GM21717 (cell line): Measurements from ENCODE around the gene FOXK2.

Experiments
- ATAC-seq: cut with Tn5 transposase; IDR thresholded peaks from one replicate; pipeline ENCODE4 v1.9.1; 2021; ENCODE audit warnings: mild to moderate bottlenecking, moderate library complexity; ENCODE audit not compliant: unreplicated experiment

Gene FOXK2

DNA sequence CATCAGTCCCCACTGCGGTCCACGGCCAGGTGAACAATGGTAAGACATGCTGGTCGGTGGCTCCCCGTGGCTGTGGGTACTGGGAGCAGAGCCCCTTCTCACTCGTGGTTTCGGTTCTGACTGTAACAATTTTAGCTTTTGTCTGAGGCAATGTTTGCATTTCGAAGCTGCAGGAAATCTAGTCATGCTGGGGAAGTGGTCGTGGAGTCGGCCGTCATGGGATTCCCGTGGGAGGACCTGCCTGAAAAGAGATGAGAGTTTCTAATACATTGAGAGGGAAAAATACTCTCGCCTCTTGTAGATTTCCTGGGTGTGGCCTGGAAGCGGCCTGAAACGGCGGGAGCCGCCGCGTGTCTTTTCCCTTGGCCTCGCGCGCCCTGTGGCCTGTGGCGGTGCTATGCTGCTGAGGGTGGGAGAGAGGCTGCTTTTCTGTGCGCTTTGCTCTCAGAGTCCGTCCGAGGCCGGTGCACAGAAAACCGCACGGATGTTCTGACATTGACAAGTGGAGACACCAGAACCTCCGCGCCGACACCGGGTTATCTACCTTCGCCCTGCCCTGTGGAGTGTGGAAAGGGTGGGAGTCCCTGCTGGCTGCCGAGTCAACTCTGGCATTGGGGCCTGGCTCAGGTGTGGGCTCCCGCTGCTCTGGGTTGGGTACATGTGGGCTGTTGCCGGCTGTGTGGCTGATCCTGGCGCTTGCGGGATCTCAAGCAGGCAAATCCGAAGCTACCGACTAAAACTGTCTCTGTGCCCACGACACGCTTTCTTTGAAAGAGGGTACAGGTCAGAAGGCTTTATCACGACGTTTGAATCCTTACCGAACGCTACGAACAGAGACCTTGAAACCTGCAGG is 67.9 kb downstream of the FOXK2 start:
- ATAC-seq: no peak

DNA sequence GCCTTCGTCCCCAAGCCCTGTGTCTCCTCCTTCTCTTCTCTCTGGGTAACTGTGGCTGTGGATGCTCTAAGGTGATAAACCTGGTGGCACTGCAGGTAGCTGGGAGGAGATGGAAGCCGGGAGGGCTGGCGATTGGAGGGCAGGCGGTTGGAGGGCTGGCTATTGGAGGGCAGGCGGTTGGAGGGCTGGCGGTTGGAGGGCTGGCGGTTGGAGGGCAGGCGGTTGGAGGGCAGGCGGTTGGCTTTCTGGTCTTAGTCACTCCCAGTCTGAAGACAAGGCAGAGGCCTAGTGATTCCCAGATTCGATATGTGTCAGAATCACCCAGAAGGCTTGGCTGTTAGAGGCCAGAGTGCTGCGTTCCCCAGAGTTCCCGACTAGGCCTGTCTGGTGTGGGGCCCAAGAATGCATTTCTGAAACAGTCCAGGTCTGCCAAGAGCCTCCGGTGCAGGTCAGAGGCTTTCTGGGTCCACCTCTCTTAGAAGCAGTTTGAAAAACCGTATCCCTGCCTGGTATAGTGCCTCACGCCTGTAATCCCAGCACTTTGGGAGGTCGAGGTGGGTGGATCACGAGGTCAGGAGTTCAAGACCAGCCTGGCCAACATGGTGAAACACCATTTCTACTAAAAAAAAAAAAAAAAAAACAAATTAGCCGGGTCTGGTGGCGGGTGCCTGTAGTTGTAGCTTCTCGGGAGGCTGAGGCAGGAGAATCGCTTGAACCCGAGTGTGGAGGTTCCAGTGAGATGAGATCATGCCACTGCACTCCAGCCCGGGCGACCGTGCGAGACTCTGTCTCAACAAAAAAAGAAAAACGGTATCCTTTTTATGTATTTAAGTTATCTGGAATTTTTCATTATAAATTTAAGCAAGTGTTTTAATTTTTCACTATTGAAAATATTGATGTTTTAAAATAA is 69.0 kb downstream of the FOXK2 start:
- ATAC-seq: no peak

DNA sequence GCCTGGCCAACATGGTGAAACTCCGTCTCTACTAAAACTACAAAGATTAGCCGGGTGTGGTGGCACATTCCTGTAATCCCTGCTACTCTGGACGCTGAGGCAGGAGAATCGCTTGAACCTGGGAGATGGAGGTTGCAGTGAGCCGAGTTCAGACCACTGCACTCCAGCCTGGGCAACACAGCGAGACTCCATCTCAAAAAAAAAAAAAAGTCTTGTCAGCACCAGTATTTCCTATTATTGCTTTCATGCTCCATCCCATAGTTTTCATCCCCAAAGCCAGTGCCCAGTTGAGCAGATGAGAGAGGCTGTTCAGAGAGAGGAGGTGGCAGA is 70.3 kb downstream of the FOXK2 start:
- no peak for ATAC-seq

DNA sequence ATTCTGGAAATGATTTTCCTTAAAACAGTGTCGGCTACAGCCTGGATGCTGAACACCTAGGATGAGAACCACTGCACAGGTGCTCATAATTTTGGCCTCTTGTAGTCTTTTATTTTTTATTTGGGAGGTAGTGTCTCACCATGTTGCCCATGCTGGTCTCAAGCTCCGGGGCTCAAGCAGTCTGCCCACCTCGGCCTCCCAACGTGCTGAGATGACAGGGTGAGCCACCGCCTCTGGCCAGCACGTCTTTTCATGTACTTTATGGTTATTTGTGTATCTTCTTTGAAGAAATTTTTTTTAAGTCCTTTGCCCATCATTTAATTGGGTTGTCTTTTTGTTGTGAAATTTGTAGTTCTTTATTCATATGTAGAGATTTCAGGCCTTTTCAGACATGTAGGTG is 70.7 kb downstream of the FOXK2 start:
- no peak for ATAC-seq

DNA sequence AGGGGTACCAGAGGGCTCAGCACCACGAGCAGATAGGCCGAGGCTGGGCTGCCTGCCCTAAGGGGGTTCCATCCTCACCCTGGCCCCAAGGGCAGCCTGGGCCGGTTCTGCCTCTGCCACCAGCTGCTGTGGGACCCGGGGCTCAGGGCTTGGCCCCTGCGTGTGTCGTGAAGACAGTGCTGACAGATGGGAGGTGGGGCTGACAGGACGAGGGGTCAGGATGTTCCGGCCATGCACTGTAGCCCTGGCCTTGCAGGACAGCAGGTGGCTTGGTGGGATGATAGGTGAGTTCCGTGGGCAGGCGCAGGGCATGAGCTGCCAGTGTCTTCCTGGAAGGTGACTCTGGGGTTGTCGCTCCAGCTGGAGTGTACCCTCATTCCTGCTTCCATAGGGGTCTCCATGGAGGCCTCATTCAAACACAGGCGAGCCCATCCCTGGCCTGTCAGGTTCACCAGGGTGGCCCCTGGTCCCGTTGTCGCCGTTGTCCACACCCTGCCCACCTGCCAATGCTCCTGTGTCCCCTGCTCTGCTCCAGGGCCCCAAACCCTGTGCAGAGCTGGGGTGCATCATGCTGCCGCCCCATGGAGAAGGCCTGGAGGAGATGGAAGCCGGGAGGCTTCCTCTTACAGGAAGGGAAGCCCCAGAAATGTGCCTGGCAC is 71.5 kb downstream of the FOXK2 start:
- ATAC-seq: no peak

DNA sequence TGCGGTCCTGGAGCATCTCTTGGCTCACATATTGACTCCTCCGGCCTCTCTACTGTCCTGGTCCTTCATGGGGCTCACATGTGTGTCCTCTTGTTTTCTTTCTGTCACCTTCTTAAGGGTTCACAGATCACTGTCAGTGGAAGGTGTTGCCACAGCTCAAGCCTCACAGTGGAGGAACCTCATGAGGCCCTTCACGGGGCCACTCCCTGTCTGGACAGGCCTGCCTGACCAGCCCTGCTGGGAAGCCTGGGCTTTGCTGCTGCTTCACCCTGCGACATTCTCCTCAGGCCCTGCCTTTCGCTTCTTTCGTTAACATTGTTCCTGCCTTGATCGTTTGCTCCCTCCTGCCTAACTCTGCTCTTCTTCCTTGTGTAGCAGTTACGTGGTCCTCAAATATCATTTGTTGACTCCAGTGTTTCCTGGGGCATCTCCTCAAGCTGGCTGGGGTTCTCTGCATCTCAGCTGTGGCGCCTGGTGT is 72.8 kb downstream of the FOXK2 start:
- ATAC-seq: no peak

DNA sequence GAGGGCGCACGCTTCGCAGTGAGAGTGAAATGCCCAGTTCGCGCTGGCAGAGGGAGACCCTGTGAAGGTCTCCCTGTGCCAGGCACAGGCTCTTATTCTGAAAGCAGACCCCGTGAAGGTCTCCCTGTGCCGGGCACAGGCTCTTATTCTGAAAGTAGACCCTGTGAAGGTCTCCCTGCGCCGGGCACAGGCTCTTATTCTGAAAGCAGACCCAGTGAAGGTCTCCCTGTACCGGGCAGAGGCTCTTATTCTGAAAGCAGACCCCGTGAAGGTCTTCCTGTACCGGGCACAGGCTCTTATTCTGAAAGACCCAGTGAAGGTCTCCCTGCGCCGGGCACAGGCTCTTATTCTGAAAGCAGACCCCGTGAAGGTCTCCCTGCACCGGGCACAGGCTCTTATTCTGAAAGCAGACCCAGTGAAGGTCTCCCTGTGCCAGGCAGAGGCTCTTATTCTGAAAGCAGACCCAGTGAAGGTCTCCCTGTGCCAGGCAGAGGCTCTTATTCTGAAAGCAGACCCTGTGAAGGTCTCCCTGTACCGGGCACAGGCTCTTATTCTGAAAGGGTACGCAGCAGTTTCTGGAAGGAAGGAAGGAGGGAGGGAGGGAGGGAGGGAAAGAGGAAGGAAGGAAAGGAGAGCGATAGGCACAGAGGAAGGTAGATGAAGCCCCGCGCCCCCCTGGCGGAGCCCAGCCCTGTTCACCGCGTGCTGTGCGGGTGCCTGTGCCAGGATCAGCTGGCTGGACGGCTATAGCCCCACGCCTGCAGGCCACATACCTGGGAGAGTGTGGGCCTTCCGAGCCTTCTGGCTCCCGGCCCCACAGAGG is 73.4 kb downstream of the FOXK2 start:
- ATAC-seq: no peak

DNA sequence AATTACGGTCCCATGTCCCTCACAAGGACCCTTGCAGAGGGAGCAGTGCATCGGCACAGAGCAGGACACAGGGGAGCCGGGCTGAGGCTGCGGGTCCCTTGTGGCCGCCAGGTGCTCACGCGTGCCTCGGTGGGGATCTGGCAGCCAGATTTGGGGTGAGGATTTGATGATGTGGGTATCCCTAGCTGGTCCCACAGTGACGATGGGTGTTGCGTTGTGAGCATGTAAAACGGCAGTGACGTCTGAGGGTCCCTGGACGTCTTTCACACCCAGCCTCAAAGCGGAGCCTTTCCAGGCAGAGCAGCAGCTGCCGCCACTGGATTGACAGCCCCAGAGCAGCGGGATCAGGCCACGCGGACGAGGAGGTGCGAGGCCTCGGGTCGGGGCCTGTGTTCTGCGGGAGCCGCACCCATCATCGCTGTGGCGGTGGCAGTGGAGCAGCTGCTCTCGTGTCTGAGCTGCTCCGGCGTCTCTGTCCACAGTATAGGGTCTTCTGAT is 74.1 kb downstream of the FOXK2 start:
- no peak for ATAC-seq

DNA sequence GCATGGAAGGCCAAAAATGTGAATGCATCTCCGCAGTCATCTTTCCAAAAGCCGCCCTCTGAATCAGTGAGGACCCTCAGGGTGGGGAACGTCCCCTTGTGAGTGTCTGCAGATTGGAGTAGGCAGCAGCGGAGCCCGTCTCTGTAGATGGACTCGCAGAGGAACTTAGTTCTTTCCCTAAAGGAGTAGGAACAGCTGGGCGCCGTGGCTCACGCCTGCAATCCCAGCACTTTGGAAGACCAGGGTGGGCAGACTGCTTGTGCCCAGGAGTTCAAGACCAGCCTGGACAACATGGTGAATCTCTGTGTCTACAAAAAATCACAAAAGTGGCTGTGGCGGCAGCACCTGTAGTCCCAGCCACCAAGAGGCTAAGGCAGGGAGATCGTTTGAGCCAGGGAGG is 75.0 kb downstream of the FOXK2 start:
- no peak for ATAC-seq

DNA sequence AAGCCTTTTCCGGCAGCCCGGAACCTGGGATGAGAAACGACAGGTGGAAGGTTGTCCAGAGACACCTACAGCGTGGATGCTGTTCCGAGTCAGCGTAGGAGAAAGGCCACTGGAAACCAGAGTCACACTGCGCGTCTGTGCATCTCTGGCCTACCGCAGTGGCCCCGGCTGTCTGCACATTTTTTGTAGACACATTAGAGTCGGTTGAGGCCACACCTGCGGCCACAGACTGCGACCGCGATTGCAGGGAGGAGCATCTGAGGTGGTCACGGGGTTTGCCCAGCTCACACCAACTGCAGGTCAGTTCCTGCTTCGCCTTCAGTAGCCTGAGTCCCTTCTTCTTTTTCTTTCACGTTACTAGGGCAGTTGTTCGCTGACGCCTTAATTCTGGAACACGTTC is 76.4 kb downstream of the FOXK2 start:
- ATAC-seq: no peak

DNA sequence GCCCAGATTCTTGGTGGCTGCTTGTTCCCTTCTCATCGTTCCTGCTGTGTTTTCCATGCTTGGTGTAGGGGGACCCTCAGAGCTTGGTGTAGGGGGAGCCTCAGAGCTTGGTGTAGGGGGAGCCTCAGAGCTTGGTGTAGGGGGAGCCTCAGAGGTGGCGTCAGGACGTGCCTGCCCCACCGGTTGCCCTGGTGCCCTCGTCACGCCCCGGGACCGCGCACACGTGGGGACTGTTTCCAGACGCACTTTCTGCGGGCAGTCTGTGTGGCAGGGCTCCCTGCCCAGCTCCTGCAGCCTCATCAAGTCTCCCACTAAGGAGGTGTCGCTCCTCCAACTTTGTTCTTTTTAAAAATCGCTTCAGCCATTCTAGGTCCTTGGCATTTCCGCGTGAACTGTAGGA is 76.8 kb downstream of the FOXK2 start:
- ATAC-seq: no peak

DNA sequence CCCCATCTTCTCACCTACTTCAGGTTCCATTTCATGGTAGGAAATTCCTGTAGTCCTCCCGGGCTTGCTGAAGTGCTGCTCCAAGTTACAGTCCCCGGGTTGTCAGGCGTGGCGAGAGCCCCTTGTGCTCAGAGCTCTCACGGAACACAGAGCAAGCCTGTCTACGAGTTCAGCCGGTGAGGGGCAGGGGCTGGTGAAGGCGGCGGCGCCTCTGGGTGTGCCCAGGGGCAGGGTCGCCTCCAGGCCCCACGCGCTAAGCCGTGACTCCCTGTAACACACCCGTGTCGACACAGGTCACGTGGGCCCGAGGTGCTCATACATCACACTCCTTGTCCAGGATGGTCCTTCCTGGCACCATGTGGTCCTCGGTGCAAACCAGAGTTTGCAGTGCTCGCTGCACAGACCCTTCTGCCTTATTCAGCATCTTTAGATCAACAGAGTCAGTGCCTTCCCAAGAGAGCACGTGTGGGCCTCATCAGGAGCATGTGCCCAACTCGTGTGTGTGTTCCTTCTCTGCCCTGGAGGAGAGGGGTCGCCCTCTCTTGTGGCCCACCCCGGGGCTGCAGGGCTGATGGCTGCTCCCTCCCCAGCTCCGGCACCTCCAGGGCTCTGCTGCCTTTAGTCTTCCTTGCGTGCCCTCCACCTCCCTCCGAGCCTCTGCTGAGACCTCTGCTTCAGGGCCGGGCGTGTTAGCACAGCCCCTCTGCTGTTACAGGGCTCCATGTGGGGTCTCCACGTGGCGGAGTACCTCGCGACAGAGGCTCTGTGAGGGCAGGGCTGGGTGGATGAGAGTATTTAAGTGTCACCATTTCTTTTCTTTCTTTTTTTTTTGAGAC is 77.5 kb downstream of the FOXK2 start:
- no peak for ATAC-seq

DNA sequence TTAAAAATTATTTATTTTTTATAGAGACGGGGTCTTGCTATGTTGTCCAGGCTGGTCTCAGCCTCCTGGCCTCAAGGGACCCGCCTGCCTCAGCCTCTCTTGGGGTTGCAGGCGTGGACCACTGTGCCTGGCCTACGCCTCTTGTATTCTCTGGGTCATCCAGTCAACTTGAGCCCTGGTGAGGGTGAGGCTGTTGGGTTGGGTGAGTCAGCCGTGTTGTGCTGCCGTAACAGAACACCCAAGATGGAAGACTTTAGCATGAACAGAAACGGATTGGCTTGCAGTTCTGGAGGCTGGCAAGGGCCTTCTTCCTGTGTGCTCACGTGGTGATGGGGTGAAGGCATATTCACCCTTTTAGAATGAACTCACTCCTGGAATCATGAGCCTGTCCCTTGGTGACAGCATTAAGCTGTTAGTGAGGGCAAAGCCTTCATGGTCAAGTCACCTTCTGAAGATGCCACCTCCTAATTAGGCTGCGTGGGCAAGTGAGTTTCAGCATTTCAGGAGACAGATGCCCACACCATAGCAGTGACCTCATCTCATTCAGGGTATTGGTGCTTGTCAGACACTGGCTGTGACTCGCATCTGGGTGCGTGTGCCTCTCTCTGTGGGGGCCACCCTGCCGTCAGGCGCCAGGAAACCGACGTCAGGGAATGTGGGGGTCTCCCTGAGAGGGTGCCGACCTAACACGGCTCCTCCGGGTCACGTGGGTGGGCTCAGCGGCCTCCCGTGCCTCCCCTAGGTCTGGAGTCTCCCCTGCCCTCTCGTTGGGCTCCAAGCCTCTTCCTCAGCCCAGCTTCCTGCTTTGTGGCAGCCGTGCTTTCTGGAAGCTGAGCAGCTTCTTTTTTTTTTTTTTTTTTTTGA is 79.0 kb downstream of the FOXK2 start:
- no peak for ATAC-seq

DNA sequence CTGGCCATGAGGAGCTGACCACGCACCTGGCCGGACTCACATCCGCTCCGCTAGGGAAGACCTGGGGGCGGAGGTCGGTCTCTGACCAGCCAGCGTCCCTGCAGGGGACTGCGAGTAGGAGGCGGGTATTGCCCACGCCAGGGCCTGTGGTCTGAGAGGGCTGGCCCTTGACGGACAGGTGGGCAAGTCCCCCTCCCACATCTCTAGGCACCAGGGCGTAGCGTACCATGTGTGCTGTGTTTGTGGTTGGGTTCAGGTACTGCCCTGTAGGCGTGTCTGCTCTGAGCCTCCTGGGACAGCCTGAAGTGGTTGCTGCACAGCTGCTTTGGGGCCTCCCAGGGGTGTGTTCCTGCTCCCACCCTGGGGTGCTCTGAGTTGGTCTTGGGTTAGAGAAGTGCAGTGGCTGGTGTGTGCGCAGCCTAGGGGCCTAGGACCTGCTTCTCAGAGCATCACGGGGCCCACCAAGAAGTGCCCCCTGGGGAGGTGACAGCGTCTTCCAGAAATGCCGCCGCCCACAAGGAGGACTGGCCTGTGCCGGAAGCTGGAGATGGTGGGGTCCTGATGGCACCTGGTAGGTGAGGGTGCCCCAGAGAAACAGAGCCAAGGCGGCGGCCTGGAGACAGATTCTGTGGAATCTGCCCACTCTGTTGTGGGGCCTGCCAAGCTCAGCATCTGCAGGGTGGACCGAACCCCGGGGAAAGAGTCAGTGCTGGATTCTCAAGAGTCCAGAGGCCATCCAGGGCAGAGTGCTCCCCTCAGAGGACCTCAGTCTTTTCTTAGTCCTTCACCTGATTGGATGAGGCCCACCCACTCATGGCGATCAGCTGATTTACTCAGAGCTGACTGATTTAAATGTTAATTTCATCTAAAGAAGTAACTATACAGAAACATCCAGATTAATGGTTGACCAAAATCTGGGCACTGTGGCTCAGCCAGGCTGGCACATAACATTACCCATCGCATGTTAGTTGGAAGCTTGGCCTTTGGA is 80.4 kb downstream of the FOXK2 start:
- no peak for ATAC-seq

DNA sequence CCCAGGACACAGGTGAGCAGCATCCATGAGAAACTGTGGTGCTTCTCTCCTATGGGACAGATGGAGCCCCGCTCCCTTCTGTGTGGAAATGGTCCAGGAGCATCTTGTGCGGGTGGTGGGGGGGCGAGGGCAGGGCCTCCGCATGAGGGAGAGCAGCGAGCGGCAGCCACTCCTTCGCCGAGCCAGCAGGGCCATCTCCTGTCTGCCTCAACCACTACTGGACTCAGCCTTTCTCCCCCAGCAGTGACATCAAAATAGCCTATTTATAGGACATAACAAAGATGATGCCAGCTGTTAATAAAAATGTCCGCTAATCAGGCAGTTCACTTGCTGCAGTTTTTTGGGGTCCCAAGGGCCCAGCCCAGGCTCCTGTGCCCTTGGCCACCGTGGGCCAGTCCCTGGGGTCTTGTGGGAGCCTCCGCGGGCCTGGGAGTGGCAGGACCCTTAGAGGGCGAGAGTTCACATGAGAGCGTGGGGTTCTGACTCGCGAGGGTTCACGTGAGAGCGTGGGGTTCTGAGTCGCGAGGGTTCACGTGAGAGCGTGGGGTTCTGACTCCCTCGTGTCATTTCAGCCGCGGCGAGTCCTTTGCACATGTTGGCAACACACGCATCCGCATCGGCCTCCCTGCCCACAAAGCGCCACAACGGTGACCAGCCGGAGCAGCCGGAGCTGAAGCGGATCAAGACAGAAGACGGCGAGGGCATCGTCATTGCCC is 81.4 kb downstream of the FOXK2 start:
- ATAC-seq: no peak

DNA sequence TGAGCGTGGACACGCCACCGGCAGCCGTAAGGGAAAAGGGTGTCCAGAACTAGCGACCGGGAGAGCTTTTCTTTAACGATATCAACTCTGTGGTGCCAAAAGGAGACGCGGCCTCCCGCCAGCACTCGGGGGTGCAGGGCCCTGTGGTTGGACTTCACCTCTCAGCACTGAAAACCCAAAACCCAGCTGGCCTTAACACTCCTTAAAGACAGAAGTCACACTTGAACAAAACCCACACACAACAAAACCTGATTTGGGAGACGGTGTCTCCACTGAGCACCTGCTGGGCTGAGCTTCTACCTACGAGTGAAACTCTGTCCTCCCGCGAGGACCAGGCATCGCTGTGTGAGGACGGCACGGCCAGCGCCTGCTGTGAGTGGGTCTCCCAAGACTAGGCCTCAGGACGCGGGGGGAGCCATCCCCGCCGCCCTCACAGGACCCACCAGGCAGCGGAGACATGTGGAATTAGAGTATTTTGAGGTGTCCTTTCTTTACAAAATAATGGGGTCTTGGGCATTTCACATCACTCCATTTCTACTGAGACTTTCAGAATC is 82.0 kb downstream of the FOXK2 start:
- ATAC-seq: no peak
